ENCODE results near the gene MED8.
"Not testable (repeated sequence)": the region's sequence is repeated elsewhere in the genome, so short reads cannot be mapped to it uniquely, and the experiment has no call there.

GRCh38 chr1:43369779-43370178 lies 19.8 kb downstream of the MED8 start:
- not testable (repeated sequence) for TF ChIP-seq SMC3 (IDR thresholded peaks at IDR 0.05; ENCODE audit: low read depth, low read length); RCOR1 (IDR thresholded peaks at IDR 0.05; ENCODE audit: insufficient replicate concordance, low read length); CTCF (conservative IDR thresholded peaks at IDR 0.05; ENCODE audit: low read depth, low read length); FOS (IDR thresholded peaks at IDR 0.05; ENCODE audit: low read depth, low read length); MAFK (IDR thresholded peaks at IDR 0.05; ENCODE audit: low read depth, low read length); RAD21 (IDR thresholded peaks at IDR 0.05; ENCODE audit: low read length); MXI1 (IDR thresholded peaks at IDR 0.05; ENCODE audit: borderline replicate concordance, low read depth, low read length); MAZ (IDR thresholded peaks at IDR 0.05; ENCODE audit: borderline replicate concordance, low read depth, low read length); POLR2A (IDR thresholded peaks at IDR 0.05; ENCODE audit: low read depth, low read length); NFE2L2 (IDR thresholded peaks at IDR 0.05; ENCODE audit: low read depth, low read length); CHD1 (IDR thresholded peaks at IDR 0.05; ENCODE audit: low read depth, low read length); BHLHE40 (IDR thresholded peaks at IDR 0.05; ENCODE audit: low read depth, low read length); USF2 (IDR thresholded peaks at IDR 0.05; ENCODE audit: low read depth, low read length); RFX5 (IDR thresholded peaks at IDR 0.05; ENCODE audit: low read depth, low read length)

Data from IMR-90 (cell line).